B cell (primary cell): ENCODE data around the gene SHB.

Source experiments
- CTCF ChIP-seq: fragments of 200-600 bp; IDR thresholded peaks from one replicate; pipeline ENCODE4 v1.8.0; 2022; ENCODE audit warnings: antibody characterized with exemption, mild to moderate bottlenecking
- EZH2 ChIP-seq: IDR thresholded peaks from 2 replicates; pipeline ENCODE4 v1.6.1; 2012; ENCODE audit warnings: borderline replicate concordance, low read depth, mild to moderate bottlenecking, moderate library complexity, low read length; ENCODE audit not compliant: insufficient read depth, poor library complexity, severe bottlenecking

DNA sequence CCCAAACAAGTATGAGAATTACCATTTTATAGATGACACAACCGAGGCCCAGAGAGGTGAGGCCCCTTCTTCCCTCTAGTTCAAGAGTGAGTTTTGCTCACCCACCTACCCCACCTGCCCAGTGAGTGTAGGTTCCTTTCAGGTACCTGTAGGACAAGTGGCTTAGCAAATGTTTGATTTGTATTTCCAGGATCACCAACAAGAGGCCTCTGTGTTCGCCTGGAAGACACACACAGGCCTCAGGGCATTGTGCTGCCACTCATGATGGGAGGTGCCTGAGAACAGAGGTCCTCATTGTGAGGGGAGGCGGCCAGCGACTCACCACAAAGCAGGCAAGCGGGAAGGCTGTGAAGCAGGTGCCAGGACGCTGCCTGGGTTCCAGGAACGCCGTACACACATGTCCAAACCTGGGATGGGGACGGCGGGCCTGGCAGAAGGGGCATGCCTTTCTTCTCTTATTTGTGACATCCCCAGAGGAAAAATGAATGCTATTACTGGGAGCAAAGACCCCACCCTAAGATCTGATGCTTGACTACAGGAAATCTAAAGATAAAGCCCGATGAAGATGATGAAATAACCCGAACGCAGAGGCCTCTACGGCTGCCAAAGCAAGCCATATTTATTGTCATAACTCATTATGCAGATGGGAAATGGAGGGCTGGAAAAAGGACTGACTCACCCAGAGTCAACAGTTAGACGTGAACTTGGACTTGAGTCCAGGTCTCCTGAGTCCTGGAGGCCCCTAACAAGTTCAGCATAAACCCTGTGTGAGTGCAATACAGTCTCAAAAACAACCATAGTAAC lies 104.9 kb downstream of the SHB start:
- TF ChIP-seq CTCF (no peak), EZH2 (no peak)
